ENCODE measurements around the gene ADAMTSL4. TPM values are rescaled to one million over a fixed set of nuclear protein-coding genes. Genes with fewer than 3 reads are reported as not detected.

ADAMTSL4 gene
- total and polyA plus RNA-seq, 9 of the 15 experiments (the other 6 are each of a cell fraction or from before 2014, with no cell fraction given), result 12.7 to 212 (median 35.6) TPM

DNA sequence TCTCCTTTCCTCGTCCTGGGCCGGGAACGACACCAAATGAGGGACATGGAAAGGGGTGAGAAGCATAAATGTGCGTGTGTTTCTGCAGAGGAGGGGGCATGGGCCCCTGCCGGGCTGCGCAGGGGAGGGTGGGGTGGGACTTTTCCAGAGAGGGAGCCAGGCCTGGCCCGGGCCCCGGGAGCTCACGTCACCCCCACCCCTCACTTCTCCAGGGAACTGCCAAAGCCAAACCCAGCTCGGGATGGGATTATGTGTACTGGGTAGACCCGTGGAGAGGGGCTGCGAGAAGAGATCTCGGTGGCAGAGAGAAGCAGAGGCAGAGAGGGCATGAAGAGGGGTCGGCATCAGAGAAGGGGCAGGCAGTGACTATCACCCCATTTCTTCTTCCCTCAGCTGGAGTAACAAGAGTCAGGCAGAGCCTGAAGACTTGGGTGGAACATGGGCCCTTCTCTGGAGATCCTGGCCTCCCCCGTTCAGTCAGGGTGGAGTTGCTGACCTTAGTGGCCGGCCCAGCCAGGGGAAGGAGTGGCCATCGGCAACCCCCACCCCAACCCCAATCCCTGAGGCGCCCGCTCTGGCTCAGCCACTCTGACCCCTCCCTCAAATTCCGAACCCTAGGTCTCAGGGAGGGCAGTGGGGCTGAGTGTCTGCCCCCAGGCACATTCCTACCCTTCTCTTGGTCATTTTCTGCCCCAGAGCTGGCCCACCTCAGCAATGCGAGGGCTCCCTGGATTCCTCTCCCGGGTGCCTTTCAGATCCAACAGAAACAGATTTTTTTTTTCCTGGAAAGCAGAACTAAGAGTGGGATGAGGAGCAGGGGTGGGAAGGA, 1.2 kb downstream of the ADAMTSL4 start (continued):
- TF ChIP-seq, protein P1, sequence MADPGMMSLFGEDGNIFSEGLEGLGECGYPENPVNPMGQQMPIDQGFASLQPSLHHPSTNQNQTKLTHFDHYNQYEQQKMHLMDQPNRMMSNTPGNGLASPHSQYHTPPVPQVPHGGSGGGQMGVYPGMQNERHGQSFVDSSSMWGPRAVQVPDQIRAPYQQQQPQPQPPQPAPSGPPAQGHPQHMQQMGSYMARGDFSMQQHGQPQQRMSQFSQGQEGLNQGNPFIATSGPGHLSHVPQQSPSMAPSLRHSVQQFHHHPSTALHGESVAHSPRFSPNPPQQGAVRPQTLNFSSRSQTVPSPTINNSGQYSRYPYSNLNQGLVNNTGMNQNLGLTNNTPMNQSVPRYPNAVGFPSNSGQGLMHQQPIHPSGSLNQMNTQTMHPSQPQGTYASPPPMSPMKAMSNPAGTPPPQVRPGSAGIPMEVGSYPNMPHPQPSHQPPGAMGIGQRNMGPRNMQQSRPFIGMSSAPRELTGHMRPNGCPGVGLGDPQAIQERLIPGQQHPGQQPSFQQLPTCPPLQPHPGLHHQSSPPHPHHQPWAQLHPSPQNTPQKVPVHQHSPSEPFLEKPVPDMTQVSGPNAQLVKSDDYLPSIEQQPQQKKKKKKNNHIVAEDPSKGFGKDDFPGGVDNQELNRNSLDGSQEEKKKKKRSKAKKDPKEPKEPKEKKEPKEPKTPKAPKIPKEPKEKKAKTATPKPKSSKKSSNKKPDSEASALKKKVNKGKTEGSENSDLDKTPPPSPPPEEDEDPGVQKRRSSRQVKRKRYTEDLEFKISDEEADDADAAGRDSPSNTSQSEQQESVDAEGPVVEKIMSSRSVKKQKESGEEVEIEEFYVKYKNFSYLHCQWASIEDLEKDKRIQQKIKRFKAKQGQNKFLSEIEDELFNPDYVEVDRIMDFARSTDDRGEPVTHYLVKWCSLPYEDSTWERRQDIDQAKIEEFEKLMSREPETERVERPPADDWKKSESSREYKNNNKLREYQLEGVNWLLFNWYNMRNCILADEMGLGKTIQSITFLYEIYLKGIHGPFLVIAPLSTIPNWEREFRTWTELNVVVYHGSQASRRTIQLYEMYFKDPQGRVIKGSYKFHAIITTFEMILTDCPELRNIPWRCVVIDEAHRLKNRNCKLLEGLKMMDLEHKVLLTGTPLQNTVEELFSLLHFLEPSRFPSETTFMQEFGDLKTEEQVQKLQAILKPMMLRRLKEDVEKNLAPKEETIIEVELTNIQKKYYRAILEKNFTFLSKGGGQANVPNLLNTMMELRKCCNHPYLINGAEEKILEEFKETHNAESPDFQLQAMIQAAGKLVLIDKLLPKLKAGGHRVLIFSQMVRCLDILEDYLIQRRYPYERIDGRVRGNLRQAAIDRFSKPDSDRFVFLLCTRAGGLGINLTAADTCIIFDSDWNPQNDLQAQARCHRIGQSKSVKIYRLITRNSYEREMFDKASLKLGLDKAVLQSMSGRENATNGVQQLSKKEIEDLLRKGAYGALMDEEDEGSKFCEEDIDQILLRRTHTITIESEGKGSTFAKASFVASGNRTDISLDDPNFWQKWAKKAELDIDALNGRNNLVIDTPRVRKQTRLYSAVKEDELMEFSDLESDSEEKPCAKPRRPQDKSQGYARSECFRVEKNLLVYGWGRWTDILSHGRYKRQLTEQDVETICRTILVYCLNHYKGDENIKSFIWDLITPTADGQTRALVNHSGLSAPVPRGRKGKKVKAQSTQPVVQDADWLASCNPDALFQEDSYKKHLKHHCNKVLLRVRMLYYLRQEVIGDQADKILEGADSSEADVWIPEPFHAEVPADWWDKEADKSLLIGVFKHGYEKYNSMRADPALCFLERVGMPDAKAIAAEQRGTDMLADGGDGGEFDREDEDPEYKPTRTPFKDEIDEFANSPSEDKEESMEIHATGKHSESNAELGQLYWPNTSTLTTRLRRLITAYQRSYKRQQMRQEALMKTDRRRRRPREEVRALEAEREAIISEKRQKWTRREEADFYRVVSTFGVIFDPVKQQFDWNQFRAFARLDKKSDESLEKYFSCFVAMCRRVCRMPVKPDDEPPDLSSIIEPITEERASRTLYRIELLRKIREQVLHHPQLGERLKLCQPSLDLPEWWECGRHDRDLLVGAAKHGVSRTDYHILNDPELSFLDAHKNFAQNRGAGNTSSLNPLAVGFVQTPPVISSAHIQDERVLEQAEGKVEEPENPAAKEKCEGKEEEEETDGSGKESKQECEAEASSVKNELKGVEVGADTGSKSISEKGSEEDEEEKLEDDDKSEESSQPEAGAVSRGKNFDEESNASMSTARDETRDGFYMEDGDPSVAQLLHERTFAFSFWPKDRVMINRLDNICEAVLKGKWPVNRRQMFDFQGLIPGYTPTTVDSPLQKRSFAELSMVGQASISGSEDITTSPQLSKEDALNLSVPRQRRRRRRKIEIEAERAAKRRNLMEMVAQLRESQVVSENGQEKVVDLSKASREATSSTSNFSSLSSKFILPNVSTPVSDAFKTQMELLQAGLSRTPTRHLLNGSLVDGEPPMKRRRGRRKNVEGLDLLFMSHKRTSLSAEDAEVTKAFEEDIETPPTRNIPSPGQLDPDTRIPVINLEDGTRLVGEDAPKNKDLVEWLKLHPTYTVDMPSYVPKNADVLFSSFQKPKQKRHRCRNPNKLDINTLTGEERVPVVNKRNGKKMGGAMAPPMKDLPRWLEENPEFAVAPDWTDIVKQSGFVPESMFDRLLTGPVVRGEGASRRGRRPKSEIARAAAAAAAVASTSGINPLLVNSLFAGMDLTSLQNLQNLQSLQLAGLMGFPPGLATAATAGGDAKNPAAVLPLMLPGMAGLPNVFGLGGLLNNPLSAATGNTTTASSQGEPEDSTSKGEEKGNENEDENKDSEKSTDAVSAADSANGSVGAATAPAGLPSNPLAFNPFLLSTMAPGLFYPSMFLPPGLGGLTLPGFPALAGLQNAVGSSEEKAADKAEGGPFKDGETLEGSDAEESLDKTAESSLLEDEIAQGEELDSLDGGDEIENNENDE (IDR thresholded peaks at IDR 0.05; ENCODE audit: low read depth, low read length), result no peak
- TF ChIP-seq, protein P2, sequence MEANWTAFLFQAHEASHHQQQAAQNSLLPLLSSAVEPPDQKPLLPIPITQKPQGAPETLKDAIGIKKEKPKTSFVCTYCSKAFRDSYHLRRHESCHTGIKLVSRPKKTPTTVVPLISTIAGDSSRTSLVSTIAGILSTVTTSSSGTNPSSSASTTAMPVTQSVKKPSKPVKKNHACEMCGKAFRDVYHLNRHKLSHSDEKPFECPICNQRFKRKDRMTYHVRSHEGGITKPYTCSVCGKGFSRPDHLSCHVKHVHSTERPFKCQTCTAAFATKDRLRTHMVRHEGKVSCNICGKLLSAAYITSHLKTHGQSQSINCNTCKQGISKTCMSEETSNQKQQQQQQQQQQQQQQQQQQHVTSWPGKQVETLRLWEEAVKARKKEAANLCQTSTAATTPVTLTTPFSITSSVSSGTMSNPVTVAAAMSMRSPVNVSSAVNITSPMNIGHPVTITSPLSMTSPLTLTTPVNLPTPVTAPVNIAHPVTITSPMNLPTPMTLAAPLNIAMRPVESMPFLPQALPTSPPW (CRISPR knock-in tag; IDR thresholded peaks at IDR 0.05), result 0 out of 2 replicates have a peak, but pooled peaks have one; percentile 12
- TF ChIP-seq, protein P3, sequence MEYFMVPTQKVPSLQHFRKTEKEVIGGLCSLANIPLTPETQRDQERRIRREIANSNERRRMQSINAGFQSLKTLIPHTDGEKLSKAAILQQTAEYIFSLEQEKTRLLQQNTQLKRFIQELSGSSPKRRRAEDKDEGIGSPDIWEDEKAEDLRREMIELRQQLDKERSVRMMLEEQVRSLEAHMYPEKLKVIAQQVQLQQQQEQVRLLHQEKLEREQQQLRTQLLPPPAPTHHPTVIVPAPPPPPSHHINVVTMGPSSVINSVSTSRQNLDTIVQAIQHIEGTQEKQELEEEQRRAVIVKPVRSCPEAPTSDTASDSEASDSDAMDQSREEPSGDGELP (CRISPR knock-in tag; IDR thresholded peaks at IDR 0.05; ENCODE audit: borderline replicate concordance), result peak; percentile 39; the same call in 1 of the 2 replicates
- TF ChIP-seq TBP (optimal IDR thresholded peaks at IDR 0.05; ENCODE audit: low read depth, low read length), result peak; percentile 14
- TF ChIP-seq YY1 (IDR thresholded peaks at IDR 0.05; ENCODE audit: borderline replicate concordance in 1 of 3, control insufficient read depth in 1 of 3, extremely low read depth in 1 of 3, insufficient read depth in 3 of 3, insufficient read length in 1 of 3, insufficient replicate concordance in 2 of 3, low read depth in 1 of 3, low read length in 2 of 3), result peak in 1 of 3 experiments; percentile 19
- TF ChIP-seq, protein P4, sequence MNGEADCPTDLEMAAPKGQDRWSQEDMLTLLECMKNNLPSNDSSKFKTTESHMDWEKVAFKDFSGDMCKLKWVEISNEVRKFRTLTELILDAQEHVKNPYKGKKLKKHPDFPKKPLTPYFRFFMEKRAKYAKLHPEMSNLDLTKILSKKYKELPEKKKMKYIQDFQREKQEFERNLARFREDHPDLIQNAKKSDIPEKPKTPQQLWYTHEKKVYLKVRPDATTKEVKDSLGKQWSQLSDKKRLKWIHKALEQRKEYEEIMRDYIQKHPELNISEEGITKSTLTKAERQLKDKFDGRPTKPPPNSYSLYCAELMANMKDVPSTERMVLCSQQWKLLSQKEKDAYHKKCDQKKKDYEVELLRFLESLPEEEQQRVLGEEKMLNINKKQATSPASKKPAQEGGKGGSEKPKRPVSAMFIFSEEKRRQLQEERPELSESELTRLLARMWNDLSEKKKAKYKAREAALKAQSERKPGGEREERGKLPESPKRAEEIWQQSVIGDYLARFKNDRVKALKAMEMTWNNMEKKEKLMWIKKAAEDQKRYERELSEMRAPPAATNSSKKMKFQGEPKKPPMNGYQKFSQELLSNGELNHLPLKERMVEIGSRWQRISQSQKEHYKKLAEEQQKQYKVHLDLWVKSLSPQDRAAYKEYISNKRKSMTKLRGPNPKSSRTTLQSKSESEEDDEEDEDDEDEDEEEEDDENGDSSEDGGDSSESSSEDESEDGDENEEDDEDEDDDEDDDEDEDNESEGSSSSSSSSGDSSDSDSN (IDR thresholded peaks at IDR 0.05; ENCODE audit: borderline replicate concordance in 1 of 2, low read depth in 2 of 2, low read length in 2 of 2), result peak in 1 of 2 experiments; percentile 73; a peak in 1 of 4 replicates
- 0 out of 2 replicates have a peak, but pooled peaks have one; percentile 21 for TF ChIP-seq POLR2G (IDR thresholded peaks at IDR 0.05; ENCODE audit: low read depth, low read length)

Data from K562 (cell line).